Urothelium cell line (cell line): ENCODE results near the gene SGIP1.
"Not testable (repeated sequence)": the region's sequence is repeated elsewhere in the genome, so short reads cannot be mapped to it uniquely, and the experiment has no call there.

ENCODE experiments used
- DNase-seq: peaks from one replicate; pipeline ENCODE4 v3.0.0; 2011; ENCODE audit warnings: low spot score, mixed read lengths
- FAIRE-seq: peaks from 2 replicates; lab custom pipeline; 2011; peaks lifted over from hg19 to GRCh38; lab: Jason Lieb, UNC

SGIP1 gene

GRCh38 chr1:66758241-66758755 lies 224.3 kb downstream of the SGIP1 start:
- no peak for DNase-seq
- no peak for FAIRE-seq

DNA sequence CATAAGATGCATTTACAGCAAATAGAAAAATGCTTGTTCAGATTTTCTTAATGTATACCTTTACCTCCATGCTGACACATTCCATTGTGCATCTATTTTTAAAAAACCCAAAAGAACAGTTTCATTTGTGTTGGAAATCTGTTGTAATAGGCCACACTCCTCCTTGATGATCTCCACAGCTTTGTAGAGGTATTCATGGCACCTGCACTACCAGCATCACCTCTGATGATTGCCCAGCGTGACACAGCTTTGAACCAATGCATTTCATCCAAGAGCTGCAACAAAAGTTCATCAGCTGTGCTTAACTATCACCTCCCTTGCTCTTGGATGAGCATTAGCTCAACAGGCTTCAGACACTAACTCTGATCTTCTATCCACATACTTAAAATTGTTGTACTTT lies 226.6 kb downstream of the SGIP1 start:
- no peak for FAIRE-seq
- DNase-seq = no peak

DNA sequence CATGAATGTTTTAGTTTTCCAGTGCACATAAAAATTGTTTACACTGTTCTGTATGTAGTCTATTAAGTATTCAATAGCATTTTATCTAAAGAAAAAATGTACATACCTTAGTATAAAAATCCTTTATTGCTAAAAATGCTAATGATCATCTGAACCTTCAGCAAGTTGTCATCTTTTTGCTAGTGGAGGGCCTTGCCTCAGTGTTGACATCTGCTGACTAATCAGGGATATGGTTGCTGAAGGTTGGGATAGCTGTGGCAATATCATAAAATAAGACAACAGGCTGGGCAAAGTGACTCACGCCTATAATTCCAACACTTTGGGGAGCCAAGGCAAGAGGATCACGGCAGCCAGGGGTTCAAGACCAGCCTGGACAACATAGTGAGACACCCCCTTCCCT lies 227.3 kb downstream of the SGIP1 start:
- DNase-seq (no peak), FAIRE-seq (peak; percentile 37)

GRCh38 chr1:66764994-66765578 lies 231.1 kb downstream of the SGIP1 start:
- peak; percentile 28 for DNase-seq
- FAIRE-seq = no peak

DNA sequence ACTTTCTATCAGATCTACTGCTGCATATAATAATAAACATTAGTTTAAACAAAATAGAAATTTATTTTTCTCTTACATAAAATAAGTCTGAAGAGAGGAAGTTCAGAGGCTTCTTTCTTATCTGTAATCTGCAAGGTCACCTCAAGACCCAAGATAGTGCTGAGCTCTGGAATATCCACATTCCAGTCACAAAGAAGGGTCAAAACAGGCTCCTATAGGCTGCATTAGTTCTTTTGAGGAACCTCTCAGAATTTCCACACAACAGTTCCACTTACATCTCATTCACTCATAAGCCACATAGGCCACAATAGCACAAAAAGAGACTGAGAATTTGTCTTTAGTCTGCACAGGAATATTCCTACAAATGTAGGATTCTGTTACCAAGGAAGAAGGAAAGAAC lies 233.7 kb downstream of the SGIP1 start:
- FAIRE-seq = no peak
- no peak for DNase-seq

GRCh38 chr1:66768965-66769364 lies 235.0 kb downstream of the SGIP1 start:
- no peak for FAIRE-seq

DNA sequence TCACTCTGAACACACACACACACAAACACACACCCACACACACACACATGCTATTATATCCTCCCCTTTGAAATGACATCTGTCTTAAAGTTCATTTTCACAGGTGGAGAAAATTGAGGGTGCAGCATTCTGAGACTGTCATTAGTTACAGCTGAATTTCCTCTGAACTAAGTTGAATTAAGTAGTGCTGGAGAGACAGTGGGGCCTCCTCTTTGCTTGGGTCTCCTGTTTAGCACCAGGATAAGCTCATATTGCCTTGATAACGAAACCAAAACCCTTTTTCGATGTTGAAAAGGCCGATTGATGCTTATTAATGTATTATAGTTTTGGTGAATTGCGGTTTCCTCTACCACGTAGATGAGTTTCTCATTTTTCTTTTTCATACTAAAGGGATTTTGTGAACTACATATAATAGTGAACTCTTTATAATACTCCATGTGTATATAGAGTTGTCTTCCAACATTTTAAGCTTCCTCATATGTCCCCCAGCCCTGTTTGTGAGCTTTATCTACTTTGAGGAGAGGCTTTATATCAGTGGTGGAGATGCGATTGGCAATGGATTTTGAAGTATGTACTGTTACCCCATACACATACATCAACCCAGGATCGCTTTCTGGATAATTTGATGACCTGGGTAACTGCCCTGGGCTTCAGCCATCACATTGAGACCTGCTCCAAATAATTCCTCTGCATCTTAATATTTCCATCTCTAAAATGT lies 235.7 kb downstream of the SGIP1 start:
- DNase-seq = no peak
- no peak for FAIRE-seq

More at GRCh38 chr1:66768965-66769364, 235.0 kb downstream of the SGIP1 start:
- no peak for DNase-seq

DNA sequence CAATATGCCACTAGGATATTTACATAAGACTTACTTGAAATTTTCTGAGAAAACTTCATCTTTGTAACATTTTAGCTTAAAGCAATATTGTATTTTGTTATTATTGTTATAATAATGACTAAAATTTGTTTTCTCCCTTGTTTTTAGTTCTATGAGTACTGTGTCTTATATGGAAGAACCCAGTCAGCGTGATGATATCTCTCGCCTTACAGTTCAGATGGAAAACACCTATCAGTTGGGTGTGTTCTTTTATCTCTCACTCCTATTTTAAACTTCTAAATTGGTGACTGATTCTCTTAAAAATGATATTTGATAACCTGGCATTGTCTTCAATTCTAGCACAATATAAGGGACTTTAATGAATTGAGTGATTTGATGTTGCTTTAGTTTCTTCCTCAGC lies 236.3 kb downstream of the SGIP1 start:
- FAIRE-seq = no peak

DNA sequence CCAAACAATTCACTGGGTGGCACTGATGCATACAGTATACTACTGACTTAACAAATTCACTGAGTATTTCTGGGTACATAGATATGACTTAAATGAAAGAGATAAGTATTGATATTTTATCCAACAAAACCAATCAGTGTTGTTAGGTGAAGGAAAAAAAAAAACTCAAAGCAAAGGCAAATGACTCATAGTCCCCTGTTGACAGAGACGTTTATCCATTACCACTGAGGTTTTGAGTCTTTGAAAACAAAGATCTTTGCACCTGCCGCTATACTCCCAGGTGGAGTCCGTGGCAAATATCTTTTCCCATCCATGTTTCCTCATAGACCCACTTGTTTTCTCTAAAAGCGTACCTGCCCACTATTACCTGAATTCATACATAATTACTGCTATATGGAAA lies 236.7 kb downstream of the SGIP1 start:
- FAIRE-seq (no peak), DNase-seq (peak; percentile 8)

More for the DNA sequence above, 236.3 kb downstream of the SGIP1 start:
- DNase-seq = no peak

DNA sequence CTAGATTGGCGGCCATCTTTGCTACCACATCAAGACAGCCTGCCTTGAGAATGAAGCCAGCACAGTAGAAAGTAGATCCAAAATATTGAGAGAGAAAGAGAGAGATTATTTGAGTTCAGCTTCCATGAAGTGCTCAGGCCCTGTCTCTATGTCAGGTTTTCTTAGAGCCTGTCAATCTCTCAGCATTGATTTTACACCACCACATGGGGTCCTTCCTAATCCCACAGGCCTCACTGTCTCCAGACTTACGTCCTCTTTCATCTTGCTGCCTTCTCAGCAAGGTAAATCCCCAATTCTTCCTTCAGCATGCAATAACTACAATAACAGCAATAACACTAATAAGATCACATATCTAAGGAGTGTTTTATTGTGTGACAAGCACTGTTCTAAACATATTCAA lies 239.3 kb downstream of the SGIP1 start:
- DNase-seq = no peak
- no peak for FAIRE-seq

DNA sequence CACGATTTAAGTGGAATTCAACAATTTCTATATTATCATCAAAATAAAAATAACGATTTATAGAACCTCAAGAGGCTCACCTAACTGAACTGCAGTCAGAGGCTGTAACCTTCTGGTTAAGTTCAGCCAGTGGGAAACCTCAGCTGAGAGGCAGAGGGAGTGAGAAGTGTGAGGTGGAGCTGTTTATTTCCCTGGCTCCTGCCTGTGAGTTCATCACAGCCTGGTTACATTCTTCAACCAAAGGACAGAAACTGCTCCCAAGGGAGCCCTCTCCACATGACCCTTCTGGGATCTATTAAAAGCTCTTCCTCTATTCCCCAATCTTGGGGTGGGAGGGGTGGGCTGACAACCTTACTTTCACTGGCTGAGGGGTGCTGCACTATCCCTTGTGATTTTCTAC lies 240.5 kb downstream of the SGIP1 start:
- FAIRE-seq (no peak), DNase-seq (no peak)

- FAIRE-seq (no peak), DNase-seq (no peak)
Observed at GRCh38 chr1:66775646-66776045, 241.7 kb downstream of the SGIP1 start.

DNA sequence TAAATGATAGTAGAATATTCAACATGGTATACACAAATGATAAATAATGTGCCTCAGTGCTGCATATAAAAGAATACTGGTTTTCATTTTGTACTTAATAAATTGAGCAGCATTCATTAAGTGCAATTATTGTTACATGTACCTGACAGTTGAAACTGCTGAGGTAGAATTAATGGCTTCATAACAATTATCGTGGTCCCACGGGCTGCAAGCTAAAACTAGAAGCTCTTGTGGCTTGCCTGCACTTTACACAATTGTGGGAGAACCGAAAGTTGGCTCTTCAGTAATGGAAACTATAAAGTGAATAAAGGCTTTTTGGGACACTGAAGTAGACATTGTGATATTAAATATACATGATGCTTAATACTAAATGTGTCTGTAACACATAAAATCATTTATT lies 243.9 kb downstream of the SGIP1 start:
- FAIRE-seq (no peak), DNase-seq (no peak)

- FAIRE-seq (no peak), DNase-seq (no peak)
Observed at GRCh38 chr1:66778266-66778665, 244.3 kb downstream of the SGIP1 start.

GRCh38 chr1:66778969-66779368 lies 245.0 kb downstream of the SGIP1 start:
- FAIRE-seq (no peak), DNase-seq (no peak)

DNA sequence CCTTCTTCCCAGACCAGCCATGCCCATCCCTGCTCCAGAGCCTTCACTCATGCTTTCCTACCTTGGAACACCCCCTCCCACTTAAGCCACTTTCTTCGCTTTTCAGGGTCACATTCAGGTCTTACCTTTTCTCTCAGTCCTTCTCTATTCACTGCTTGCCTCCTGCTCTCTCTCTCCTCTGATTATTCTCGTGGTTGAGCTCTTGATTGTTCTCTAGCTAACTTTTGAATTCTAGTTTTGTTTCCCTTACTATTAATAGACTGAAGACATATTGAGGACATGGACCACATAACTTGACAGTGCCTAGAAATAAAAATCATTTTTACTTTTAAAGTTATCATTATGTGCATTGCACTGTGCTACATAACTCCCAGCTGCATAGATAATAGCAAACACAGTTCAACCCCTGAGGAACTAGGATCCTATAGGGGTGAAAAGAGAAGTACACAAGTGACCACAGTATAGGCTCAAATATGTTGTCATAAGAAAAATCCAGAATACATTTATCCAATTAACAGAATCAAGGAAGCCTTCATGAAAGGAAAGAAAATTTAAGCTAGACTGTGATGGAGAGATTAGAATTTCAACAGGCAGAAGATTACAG lies 245.6 kb downstream of the SGIP1 start:
- FAIRE-seq = no peak
- DNase-seq = no peak

- not testable (repeated sequence) for FAIRE-seq, DNase-seq
Observed at GRCh38 chr1:66785800-66786199, 251.8 kb downstream of the SGIP1 start.

DNA sequence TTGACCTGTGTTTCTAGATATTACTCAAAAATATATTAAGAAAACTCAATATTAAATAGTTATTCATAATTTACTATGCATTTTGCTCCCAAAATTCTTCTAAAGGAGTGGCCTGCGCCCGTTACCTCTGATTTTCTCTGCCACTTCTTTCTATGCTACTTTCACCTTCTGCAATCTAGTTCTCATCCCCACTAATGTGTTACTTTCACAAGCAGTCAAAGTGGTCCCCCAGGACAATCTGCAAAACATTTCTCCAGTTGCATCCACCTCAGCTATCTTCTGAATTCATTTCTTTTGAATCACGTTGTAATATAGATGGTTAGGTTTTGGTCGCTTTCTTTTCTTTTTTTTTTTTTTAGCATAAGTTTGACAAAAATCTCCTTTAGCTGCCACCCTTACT lies 253.7 kb downstream of the SGIP1 start:
- DNase-seq (no peak), FAIRE-seq (no peak)

GRCh38 chr1:66788231-66788939 lies 254.4 kb downstream of the SGIP1 start:
- FAIRE-seq (no peak), DNase-seq (no peak)

DNA sequence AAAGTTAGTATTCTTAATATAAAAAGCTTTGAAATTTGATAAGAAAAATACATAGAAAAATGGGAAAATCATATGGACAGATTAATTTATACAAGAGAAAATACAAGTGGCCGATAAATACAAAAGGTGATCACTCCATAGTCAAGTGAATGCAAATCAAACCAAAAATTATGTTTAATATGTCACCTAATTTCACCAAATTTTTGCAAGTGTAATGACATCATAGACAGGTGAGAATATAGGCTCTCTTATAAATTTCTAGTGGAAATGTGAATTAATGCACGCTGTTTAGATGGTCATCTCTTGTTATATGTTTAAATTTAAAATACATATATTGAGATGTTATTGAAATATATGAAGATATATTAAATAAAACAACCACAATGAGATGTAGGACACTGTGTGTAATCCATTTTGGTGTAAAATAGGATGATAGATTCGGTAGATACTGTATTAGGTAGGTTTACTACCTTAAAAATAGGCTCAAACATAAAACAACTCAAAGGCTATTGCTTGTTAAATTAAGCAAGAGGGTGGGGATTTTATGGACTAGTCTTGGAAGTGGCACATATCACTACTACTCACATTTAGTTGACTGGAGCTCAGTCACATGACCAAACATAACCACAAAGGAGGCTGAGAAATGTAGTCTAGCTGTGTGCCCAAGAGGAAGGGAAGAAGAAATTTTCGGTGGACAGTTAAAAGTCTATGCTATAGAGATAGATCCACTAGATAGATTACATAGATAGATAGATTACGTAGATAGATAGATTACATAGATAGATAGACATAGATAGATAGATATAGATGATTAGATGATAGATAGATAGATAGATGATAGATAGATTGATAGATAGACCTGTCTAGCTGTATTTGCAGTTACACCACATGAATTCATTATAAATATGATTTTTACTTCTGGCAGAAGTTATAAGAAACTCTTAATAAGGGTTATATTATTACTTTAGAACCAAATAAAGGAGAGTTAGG lies 258.0 kb downstream of the SGIP1 start:
- no peak for FAIRE-seq

More for the DNA sequence above, 258.0 kb downstream of the SGIP1 start:
- DNase-seq = no peak
